ENCODE measurements around the gene ACAA2.

The ACAA2 gene

GRCh38 chr18:49766646-49767045 is 46.7 kb downstream of the ACAA2 start:
- DNase-seq (ENCODE audit: low spot score) = no peak

GRCh38 chr18:49764032-49764431 is 49.3 kb downstream of the ACAA2 start:
- DNase-seq (ENCODE audit: low spot score) = no peak

- DNase-seq (ENCODE audit: low spot score) = no peak
These were observed 49.7 kb downstream of the ACAA2 start for GRCh38 chr18:49763590-49763989.

- no peak for DNase-seq (ENCODE audit: low spot score)
These were observed 50.9 kb downstream of the ACAA2 start for GRCh38 chr18:49762191-49763077.

GRCh38 chr18:49761771-49762170 is 51.6 kb downstream of the ACAA2 start:
- no peak for DNase-seq (ENCODE audit: low spot score)

- no peak for DNase-seq (ENCODE audit: low spot score)
These were observed 55.1 kb downstream of the ACAA2 start for GRCh38 chr18:49758263-49758610.

- DNase-seq (ENCODE audit: low spot score) = no peak
These were observed 55.6 kb downstream of the ACAA2 start for GRCh38 chr18:49757513-49758262.

GRCh38 chr18:49756671-49757362 is 56.5 kb downstream of the ACAA2 start:
- no peak for DNase-seq (ENCODE audit: low spot score)

- no peak for DNase-seq (ENCODE audit: low spot score)
These were observed 57.2 kb downstream of the ACAA2 start for GRCh38 chr18:49756135-49756534.

GRCh38 chr18:49755489-49755888 is 57.8 kb downstream of the ACAA2 start:
- no peak for DNase-seq (ENCODE audit: low spot score)

- DNase-seq (ENCODE audit: low spot score) = no peak
These were observed 58.5 kb downstream of the ACAA2 start for GRCh38 chr18:49754866-49755265.

GRCh38 chr18:49753643-49754042 is 59.7 kb downstream of the ACAA2 start:
- DNase-seq (ENCODE audit: low spot score) = no peak

- DNase-seq (ENCODE audit: low spot score) = no peak
These were observed 61.3 kb downstream of the ACAA2 start for GRCh38 chr18:49752095-49752457.

- no peak for DNase-seq (ENCODE audit: low spot score)
These were observed 61.8 kb downstream of the ACAA2 start for GRCh38 chr18:49751427-49752094.

- DNase-seq (ENCODE audit: low spot score) = no peak
These were observed 63.8 kb downstream of the ACAA2 start for GRCh38 chr18:49749563-49749962.

- DNase-seq (ENCODE audit: low spot score) = no peak
These were observed 65.5 kb downstream of the ACAA2 start for GRCh38 chr18:49747876-49748275.

GRCh38 chr18:49745045-49746014 is 68.0 kb downstream of the ACAA2 start:
- no peak for DNase-seq (ENCODE audit: low spot score)

- DNase-seq (ENCODE audit: low spot score) = no peak
These were observed 68.8 kb downstream of the ACAA2 start for GRCh38 chr18:49744376-49745008.

GRCh38 chr18:49743117-49743567 is 70.2 kb downstream of the ACAA2 start:
- DNase-seq (ENCODE audit: low spot score) = no peak

- no peak for DNase-seq (ENCODE audit: low spot score)
These were observed 70.8 kb downstream of the ACAA2 start for GRCh38 chr18:49742316-49743116.
